Islet precursor cell (in vitro differentiated cells): ENCODE measurements around the gene PROX2.
A peak's percentile ranks its signal among the peaks of the same experiment; 100 is the strongest.

Experiments used
- DNase-seq: peaks from one replicate; pipeline ENCODE4 v3.0.0-alpha.2; 2018

The PROX2 gene, protein sequence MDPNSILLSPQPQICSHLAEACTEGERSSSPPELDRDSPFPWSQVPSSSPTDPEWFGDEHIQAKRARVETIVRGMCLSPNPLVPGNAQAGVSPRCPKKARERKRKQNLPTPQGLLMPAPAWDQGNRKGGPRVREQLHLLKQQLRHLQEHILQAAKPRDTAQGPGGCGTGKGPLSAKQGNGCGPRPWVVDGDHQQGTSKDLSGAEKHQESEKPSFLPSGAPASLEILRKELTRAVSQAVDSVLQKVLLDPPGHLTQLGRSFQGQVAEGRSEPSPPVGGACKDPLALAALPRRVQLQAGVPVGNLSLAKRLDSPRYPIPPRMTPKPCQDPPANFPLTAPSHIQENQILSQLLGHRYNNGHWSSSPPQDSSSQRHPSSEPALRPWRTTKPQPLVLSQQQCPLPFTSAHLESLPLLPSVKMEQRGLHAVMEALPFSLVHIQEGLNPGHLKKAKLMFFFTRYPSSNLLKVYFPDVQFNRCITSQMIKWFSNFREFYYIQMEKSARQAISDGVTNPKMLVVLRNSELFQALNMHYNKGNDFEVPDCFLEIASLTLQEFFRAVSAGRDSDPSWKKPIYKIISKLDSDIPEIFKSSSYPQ

DNA sequence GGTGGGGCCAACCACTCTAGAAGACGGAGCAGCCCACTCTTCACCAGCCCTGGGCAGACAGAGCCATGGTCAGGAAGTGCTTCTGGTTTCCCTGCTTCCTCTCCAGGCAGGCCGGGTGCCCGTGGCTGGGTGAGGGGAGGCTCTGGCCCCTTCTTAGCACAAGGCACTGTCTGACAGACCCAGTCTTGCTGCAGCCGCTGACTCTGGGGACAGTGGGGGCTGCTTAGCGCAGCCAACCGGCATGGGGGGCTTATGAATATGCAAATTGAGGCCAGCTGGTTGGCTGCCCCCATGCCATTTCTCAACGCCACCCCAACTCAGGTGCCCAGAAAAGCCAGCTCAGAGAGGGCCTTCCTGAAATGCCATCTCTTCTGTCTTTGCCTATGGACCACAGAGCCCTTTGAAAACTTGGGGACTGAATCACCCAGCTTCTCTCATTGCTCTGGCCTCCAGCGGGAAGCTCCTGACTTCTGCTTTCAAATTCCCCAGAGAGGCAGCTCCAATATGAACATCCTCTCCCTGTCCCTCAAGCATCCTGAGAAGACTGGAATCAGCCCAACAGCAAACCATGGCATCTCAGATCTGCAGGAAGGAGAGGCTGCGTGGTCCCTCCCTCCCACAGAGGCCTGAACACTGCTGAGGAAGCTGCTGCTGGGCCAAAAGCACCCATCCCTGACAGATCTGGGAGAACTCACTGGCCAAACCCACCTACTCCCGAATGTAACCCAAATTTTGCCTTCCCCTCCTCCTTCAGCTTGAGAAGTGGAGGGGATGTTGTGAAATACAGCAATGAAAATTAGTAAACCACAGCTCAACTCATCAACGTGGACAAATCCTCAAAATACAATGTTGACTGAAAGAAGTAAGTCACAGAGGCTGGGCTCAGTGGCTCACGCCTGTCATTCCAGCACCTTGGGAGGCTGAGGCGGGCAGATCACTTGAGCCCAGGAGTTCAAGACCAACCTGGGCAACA, at the start of gene PROX2:
Gene PROX2, minus strand, starts transcription at position 205 of the 973 bp plus-strand sequence. CDS start 12,311 bp downstream, outside the sequence.
- DNase-seq: no peak

DNA sequence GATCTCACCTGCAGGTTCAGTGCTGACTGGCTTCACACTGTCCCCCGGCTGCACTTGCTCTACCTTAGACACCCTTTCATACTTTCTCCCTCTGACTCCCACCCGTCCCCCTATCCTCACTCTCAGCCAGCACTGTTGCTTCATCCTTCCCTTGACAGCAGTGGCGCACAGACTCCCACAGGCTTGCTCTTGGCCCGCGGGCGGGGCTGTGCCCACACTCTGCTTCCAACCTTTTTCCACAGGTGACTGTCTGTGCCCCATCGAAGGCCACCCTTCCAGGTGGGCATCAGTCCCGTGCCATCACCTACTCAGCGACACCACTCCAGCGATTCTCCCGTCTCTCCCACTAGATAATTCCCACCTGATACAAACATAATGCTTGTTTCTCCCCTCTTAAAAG, 48.1 kb upstream of the PROX2 start:
- no peak for DNase-seq

DNA sequence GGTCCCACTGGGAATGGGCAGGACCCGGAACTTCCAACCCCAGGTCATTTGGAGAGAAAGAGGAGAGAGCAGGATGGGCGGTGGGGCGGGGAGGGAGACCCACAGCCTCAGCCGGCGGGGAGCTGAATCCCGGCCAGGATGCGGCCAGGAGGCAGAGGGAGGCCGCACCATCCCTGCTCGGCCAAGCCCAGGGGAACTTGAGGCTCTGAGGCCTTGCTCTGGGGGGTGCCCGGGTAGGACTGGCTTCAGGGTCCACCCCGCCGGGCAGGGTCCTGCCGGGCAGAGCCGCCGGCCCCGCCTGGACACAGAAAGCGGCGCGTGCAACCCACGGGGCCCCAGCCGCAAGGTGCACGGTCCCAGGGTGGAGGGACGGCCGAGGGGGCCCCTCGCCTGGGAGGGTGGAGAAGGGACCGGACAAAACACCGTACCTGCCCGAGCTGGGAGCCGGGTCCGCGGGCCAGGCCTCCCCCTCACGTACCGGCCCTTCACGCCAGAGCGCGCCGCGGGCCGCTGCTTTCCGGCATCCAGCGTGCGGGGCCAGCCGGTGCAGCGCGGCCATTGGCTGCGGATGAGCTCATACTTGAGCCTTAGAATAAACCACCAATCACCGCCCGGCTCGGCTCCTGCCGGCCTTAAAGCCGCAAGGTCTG, 46.9 kb upstream of the PROX2 start, which contains the start of gene RPS6KL1:
Gene RPS6KL1, minus strand, starts transcription at position 509 of the 650 bp plus-strand sequence. CDS start 1,719 bp downstream, outside the sequence.
- peak; percentile 92 for DNase-seq

DNA sequence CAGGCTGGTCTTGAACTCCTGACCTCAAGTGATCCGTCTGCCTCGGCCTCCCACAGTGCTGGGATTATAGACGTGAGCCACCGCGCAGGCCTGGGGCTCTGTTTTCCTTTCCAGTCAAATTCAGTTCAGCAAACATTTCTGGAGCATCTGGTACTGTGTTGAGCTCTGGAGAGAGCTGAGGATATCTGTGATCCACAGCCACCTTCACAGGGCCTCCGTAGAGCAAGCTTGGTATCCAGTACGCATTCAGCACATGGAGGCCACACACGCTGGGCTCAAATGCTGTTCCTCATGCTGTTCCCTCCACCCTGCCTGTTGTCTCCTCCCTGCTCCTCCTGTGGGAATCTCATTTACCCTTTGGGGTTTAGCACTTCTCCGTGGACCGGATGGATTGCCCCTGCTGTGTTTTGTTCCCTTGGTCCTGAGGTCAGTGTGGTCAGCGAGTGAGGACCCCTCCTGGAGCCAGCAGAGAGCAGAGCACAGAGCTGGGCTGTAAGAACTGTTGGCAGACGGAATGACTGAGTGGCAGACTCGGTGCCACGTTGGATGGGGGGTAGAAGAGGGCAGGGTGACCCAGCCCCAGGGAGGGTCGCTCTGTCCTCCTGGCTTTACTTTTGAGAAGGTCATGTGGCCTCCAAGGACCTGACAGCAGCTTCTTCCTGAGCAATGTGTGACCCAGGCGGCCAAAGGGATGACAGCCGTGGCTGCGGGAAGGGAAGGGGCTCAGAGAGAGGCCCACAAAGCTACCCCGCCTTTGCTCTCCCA, 46.2 kb upstream of the PROX2 start:
- DNase-seq: no peak

DNA sequence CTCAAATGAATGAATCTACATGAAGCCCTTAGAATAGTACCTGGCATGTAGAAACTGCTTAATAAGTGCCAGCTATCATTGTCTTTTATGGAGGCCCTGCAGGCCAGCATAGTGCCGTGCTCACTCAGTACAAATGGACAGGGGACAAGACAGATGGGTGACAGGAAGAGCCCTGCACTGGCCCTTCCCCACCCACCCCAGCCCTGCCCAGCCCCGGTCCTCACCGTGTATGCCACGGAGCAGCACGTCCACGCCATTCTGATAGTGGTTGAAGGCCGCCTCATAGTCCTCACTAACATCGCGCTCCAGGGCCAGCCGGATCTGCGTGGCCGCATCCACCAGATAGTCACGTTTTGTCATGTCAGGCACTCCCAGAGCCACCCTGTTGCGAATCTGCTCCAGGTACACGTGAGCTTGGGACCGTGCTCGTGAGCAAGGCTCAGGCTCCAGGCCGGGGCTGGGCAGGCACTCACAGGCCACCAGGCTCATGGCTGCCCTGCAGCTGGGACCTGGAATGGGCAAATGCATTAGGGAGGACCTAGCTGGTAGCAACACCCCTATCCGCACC, 45.2 kb upstream of the PROX2 start:
- DNase-seq: no peak

DNA sequence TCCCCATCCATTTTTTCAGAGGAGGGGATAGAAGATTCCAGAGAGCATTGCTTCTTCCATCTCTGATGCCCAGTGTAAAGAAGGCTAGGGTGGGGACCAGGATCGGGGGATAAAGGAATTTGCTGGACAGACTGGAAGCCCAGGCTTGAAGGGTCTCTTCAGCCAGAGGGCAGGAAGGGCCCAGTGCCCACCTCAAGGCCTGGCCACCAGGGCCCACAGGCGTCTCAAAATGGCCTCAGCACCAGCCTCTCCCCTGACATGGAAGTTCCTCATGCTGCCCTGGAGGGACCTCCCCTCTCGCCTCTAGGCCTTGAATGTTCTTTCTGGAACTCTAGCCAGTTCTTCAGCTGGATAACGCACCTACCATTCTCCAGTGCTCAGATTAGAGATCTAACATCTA, 44.3 kb upstream of the PROX2 start:
- no peak for DNase-seq

DNA sequence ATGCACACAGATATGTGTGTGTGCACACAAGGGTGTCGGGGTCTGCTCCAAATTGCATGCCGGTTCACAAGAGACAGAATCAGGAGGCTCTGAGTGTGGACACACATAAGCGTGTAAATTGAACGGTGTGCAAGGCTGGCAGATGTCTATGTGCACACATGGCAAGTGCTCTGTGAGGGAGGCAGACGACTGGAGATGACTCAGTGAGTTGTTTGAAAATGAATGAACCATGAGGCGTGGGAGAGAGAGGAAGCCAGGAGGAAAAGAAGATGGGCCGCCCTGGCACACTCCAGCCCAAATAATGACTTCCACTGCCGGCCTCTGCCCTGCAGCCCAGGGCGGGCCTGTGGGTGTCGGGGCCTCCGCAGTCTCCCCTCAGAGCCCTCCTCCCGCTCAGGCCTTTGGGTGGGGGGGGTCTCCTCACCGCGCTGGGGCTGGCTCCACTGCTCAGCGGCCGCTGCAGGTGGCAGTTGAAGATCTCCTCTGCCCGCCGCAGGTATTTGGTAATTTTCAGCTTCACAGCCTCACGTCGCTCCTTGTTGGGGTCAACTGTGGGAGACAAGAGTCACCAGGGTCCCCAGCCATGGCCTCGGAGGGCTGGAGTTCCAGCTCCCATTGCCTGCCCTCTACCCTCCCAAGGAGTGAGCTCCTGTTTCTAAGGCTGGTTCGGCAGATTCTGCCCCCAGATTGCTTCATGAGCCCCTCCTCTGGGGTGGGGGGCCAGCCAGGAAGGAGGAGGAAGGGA, 43.6 kb upstream of the PROX2 start:
- no peak for DNase-seq

DNA sequence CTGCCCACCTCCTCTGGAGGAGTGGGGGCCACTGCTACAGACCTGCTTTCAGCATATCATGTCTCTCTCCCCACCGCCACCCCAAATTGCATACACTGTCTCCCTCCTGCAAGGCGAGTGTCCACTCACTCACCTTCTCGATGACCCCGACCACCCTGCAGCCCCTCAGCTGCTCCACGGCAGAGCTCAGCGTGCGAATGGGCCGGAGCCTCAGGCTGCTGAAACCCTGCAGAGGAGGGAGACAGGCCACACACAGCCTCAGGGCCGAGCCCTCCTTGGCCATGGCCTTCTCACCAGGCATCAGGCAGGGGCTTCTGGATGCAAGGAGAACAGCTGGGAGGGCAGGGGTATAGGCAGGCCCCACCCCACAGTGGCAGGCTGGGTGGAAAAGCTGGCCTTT, 42.4 kb upstream of the PROX2 start:
- no peak for DNase-seq

DNA sequence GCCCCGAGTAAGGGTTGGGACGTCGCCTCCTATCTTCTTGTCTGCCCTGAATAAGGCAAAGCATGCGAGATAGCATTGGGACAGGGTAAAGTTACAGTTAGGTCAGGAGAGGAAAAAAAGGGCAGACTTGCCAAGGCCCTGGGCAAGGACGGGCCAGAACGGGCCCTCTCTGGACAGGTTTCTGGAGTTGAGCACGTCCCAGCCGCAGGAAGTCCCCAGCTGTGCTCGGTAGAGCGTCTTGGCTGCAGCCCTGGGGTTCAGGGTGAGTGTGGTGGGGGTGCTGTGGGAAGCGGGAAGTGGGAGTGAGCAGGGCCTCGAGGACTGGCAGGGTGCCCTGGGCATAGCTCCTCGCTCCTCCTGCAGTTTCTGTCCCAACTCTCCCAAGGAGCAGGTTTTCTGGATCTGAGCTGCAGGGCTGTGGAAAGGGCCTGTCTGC, 41.7 kb upstream of the PROX2 start:
- no peak for DNase-seq

DNA sequence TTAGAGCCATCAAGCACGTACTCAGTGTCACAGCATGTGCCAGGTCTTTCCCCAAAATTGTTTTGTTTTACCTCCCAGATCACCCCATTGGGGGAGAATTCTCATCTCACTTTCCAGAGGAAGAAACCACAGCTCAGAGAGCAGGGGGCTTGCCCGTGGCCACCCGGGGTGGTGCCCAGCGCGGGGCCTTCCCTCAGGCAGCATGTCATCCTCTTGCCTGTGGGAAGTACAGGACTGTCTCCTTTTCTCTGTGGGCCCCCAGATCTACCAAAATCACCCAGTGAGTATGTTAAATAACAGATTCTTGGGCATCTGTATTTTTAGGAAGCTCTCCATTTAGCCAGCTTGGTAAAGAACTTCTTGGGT, 41.2 kb upstream of the PROX2 start:
- DNase-seq: no peak

DNA sequence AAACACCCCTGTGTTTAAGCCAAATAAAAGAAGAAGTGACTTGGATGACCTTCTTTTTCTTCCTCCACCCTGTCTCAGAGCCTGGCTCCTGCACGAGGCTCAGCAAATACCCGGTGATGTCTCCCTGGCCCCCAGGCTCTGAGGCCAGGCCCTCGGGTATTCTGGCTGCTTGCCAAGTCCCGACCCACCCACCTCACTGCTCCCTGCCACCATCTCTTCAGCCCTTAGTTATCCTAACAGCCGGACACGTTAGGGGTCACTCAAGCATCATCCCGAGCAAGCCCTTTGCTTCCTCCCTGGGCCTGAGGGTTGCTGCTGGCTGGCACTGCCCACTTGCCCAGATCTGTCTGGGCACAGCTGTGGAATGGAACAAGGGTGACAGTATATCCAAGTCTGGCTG, 39.9 kb upstream of the PROX2 start:
- no peak for DNase-seq

DNA sequence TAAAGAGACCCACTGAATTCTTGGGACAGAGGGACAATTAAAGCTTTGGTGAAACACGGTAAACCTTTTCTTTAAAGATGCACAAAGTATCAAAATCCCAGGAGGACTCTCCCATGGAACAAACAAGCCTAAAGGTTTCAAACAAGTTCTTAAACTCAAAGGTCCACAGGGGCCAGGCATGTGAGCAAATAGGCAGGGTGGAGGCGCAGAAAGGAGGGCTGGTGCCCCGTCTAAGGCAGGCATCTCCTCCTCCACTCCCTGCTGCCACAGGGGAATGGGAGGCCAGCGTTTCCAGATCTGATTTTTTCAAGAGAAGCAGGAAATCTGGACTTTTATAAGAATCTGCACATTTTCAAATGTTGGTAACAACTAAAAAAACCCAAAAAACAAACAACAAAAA, 39.5 kb upstream of the PROX2 start:
- DNase-seq: no peak

DNA sequence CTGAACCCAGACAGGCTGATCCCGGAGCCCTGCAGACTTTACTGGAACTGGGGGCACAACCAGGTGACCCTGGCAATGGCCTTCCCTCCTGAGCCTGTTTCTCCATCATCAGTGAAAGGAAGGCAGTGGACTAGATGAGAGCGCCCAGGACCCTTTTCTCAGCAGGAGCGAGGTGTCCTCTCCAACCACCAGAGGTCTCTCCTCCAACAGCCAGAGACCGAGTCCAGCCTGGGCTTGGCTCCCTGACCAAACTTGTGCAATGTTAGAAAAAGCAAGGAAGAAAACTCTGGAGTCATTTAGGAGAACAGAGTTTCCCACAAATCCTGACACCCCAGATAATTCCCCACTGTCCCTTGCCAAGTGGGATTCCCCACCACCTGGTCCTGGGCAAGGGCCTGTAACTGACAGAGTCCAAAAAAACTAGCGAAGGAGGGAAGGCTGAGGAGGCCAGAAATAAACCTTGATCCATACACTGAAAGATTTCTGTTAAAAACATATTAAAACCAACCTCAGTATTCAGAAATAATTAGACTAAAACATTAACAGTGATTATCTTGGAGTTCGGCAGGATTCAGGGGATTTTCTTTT, 38.1 kb upstream of the PROX2 start:
- peak; percentile 84 for DNase-seq

DNA sequence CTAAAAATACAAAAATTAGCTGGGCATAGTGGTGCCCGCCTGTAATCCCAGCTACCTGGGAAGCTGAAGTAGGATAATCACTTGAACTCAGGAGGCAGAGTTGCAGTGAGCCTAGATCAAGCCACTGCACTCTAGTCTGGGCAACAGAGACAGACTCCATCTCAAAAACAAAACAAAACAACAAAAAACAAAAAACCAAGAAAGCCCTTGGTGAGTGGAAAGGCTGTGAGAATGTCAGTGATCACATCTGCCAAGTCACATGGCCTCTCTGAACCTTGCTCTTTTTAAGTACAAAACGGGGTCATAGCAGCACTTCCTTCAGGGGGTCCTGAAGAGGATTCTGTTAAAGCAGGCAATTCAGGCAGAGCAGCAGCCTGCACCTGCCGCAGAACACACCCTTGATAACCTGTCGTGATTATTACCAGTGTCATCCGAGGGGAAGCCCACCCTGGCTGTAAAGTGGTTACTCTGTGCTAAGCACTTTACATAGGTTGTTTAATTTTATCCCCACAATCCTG, 37.5 kb upstream of the PROX2 start:
- no peak for DNase-seq

DNA sequence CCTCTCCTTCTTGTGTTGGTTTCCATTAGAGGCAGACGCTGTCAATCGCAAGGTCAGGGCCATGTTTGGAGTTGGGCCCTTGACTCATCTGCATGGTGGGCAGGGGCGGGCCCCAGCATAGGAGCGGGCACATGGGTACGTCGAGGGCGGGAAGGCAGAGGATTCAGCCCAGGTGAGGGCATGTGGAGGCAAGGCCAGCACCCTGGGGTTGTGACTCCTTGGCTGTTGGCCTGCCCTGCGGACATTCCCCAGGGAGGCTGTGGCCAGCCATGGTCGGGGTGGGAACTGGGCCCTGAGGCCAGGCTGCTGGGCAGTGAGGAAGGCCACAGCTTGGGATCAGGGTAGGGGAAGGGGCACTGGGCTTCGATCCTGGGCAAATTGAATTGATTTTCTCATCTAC, 36.9 kb upstream of the PROX2 start:
- no peak for DNase-seq

DNA sequence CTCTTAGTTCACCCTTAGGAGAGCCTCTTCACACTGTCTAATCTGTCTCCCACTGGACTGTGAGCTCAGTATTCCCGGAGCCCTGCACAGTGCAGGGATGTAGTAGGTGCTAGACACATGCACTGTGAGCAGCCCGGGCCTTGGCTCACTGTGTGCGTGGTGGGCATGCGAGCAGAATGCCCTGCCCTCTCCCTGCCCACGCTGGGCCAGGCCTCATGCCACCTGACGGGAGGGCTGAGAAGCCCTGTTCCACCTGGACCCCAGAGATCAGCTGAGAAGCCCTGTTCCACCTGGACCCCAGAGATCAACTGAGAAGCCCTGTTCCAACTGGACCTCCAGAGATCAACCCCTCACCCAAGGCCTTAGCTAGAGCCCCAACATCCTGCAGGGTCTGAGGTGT, 36.2 kb upstream of the PROX2 start:
- no peak for DNase-seq

DNA sequence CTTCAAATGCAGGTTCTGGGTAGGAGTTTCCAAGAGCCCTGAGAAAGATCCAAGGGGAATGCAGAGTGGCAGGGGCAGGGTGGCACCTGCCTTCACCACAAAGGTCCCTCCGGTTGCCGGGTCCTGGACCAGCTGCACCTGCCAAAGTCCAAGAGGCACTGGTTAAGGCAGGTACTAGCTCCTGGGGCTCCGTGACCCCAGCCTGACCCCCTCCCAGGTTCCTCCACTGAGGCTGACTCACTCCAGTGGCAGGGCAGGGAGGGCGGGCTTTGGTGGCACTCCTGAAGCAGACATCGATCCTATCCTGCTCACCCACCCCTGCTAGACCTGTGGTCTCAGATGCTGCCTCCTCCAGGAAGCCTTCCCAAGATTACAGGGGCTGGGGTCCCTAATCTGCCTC, 35.8 kb upstream of the PROX2 start:
- no peak for DNase-seq

DNA sequence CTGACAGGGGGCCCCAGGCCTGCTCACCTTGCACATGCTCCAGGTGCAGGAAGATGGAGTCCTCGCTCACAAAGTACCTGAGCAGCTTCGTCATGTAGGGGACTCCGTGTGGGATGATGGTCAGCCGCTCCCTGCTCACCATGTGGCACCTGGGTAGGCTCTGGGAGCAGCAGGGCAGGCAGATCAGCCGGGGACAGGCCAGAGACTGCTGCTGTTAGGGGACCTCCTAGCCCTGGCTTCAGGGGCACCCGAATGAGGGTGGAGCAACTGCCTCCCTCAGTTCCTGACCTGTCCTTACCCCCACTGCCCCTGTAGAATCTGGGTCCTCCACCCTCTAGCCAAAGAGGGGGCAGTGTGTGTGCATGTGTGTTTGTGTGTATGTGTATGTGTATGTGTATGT, 35.3 kb upstream of the PROX2 start:
- DNase-seq: no peak

DNA sequence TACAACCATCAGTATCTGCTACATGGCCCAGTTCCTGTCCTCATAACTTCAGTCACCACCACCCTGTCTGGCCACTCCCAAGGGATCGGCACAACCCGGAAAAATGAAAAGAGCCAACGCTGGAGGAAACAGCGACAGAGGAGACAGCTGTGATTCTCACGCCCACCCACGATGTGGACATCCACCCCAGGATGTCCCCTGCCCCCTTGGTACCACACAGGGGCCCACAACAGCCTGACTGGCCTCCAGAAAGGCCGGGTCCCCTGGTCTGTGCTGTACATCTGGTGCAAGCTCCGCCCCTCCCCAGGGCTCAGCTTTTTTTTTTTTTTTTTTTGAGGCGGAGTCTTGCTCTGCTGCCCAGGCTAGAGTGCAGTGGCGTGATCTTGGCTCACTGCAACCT, 34.6 kb upstream of the PROX2 start:
- DNase-seq: no peak

DNA sequence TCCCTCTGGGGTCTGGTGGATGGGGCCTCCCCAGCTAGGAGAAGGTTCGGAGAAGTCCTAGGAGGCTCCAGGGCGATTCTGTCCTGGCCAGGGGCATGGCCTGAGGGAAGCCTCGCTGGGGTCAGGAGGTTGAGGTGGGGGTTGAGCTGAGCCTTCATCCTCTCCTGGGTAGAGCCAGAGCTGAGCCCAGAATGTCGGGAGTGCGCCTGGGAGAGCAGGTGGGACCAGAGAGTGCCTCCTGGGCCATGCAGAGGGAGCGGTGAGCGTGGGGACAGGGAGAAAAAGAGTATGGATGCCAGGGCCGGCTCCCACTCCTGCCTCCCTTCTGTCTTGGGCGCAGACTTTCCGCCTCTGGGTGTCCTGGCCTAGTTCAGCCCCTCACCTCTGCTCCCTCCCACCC, 34.0 kb upstream of the PROX2 start:
- DNase-seq: no peak
